KOPT-K1 (cell line): ENCODE measurements around the gene TMEM120A.

Experiments
- H3K27ac ChIP-seq: fragments of 200-600 bp; sonication (generic); 2 replicates; pipeline ENCODE4 v1.5.1; 2016; ENCODE audit warnings: antibody characterized with exemption, mild to moderate bottlenecking, low read depth, low read length; ENCODE audit not compliant: poor library complexity, severe bottlenecking
- H3K36me3 ChIP-seq: fragments of 200-600 bp; sonication (generic); 2 replicates; pipeline ENCODE4 v1.5.1; 2017; ENCODE audit warnings: antibody characterized with exemption, mild to moderate bottlenecking, low read length, moderate library complexity; ENCODE audit not compliant: insufficient read depth
- H3K9me3 ChIP-seq: fragments of 200-600 bp; sonication (generic); 2 replicates; pipeline ENCODE4 v1.5.1; 2017; ENCODE audit warnings: antibody characterized with exemption, low read length, mild to moderate bottlenecking; ENCODE audit not compliant: insufficient read depth, poor library complexity, severe bottlenecking

The TMEM120A gene

DNA sequence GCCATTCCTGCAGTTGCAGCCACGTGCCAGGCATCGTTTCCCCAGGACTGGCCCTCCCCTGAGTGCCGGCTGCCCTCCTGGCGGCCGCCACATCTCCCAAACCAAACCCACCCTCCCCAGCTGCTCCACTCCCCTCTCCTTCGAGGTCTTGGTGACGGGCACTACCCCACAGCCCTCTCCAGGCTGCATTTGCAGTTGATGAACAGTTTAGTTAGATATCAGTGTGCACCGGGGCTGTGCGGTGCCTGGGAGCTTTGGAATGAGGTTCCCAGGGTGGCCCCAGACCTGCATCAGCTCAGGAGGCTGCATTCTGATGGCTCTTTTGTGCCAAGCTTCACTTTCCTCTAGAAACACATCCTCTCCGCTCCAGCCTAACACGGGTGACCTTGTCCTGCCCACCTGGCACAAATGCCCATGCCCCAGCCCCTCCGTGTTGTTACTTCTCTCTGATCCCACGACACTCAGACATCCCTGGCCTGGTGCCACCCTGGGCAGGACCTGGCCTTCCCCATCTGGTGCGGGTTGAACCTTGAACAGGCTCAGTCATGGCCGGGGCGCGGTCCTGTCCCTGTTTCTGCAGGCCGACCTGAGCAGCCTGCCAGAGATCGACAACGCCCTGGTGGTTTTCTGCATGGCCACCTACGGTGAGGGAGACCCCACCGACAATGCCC is 14.5 kb downstream of the TMEM120A start:
- no peak overlapping the region for H3K27ac ChIP-seq
- H3K36me3 ChIP-seq, result peaks cover 24% of the 10 kb centered on the region; the same call in 1 of the 2 replicates
- no peaks in the 10 kb centered on the region for H3K9me3 ChIP-seq

DNA sequence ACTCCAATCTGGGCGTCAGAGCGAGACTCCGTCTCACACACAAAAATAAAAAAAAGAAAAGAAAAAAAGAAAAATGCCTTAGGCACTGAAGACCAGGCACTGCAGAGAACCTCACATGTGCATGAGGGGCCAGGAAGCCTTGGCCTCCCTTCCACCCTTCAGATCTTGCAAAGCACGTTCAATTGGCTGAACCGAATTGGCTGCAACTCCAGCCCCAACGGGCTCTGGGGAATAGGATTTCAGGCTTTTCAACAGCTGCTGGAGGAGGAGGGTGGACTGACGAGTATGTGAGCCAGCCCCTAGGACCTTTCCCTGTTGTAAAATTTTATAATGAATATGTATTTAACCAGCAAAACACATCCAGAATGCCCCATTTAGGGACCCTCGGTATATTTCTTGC is 16.7 kb downstream of the TMEM120A start:
- H3K36me3 ChIP-seq, result peaks cover 15% of the 10 kb centered on the region; the same call in 1 of the 2 replicates
- no peaks in the 10 kb centered on the region for H3K9me3 ChIP-seq
- no peak overlapping the region for H3K27ac ChIP-seq

DNA sequence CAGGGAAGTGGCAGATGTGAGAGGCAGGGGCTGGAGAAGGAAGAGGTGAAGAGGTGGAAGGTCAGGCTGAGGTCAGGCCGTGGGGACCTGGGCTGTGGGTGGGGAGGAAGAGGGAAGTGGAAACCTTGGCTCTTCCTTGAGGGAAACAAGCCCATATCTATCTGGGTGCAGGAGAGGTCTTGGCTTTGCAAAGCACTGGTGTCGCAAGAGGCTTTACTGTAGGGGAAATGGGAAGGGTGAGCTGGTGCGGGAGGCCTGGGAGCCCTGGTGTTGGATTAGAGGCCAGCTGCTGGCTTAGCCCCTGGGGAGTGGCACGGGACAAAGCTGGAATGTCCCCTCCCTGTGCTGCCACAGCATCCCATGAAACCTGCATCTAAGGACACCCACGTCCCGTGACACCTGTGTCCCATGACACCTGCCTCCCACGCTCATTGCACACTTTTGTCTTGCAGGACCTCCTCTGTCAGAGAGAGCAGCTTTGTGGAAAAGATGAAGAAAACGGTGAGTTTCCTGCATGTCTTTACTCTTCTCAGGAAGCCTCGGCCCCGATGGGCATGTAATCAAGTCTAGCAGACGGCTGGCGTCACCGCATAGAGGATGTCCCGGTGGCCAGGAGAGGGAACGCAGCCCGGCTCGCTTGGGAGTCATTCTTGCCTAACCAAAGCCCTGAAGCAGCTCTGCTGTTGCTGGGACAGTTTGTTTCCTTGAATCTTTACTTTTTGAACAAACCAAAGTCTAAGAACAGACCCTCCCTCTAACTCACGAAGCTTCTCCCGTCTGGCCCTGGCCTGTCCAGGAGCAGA is 22.2 kb downstream of the TMEM120A start:
- Histone ChIP-seq H3K9me3 (no peaks in the 10 kb centered on the region), H3K27ac (no peak overlapping the region), H3K36me3 (peaks cover 7% of the 10 kb centered on the region; the same call in 1 of the 2 replicates)

DNA sequence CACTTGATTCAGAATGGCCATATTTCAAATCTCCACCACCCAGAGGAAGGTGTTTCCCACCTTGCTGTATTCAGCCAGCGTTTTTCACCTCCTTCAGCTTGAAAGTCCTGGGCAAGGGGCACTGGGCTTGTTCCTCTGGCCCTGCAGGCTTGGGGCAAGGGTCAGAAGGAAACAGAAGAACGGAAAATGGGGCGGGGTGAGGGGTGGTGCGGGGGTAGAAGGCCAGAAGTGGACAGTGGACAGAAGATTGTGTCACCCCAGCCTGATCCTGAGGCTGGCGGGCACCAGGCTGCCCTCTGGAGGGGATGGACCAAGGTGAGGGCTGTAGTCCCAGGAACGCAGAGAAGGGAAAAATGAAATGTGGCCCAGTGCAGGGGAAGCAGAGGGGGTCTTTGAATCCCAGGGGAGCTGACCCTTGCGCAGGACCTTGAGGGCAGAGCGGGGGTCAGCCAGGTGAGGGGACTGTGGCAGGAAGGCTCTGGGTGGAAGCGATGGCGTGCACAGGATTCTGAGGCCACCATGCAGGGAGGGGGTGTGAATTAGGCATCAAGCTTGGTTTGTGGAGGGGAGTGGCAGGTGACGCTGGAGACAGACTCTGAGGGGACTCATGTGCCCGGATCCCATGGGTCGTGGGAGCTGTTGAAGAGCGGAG is 23.0 kb downstream of the TMEM120A start:
- H3K9me3 ChIP-seq, result no peaks in the 10 kb centered on the region
- H3K36me3 ChIP-seq, result peaks cover 7% of the 10 kb centered on the region; the same call in 1 of the 2 replicates
- no peak overlapping the region for H3K27ac ChIP-seq

DNA sequence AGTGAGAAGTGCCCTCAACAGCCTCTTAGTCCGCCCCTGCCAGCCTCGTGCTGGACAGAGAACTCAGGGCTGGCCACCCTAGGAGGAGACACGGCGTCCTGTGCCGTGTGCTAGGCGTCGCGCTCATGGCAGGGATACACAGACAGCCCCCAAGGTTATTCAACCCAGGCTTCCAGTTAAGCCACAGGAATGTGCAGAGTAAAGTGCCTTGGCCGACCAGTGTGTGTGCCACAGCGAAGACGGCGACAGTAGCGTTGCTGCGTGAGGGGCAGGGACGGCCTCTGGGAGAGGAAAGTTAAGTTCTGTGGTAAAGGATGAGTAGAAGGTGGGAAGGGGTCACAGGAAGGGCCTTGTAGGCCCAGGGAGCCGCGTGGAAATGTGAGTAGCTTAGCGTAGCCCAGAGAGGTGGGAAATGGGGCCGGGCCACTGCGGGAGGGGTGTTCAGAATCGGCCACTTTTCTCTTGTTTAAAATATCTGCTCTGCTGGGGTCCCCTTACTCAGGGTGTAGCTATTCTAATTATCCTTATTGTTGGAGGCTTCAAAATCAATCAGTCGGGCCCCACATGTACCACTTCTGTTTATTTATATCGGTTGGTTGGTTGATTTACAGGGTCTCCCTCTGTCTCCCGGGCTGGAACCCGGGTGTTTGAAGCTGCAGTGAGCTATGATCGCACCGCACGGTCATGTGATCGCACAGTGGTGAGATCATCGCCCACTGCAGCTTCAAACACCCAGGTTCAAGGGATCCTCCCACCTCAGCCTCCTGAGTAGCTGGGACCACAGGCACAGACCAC is 24.5 kb downstream of the TMEM120A start:
- Histone ChIP-seq H3K36me3 (peaks cover 7% of the 10 kb centered on the region; the same call in 1 of the 2 replicates), H3K9me3 (no peaks in the 10 kb centered on the region), H3K27ac (no peak overlapping the region)

DNA sequence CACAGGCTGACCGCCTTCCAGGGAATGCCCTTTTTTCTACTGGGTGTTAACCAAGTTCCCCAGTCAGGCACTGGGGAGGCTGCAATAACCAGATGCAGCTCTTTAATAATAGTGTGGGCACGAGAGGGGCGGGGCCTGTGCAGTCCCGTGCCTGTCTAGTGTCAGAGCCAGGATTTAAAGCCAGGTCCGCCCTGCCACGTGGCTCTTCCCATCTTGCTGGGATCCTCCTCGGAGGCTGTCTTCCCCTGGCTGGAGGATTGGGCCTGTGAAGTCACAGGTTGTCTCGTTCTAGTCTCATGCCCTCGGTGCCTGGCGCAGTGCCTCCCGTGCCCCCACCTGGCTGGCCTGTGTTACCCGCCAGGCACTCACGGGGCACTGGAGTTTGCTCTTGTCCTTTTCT is 25.2 kb downstream of the TMEM120A start:
- Histone ChIP-seq H3K27ac (no peak overlapping the region), H3K9me3 (no peaks in the 10 kb centered on the region), H3K36me3 (peaks cover 7% of the 10 kb centered on the region; the same call in 1 of the 2 replicates)

DNA sequence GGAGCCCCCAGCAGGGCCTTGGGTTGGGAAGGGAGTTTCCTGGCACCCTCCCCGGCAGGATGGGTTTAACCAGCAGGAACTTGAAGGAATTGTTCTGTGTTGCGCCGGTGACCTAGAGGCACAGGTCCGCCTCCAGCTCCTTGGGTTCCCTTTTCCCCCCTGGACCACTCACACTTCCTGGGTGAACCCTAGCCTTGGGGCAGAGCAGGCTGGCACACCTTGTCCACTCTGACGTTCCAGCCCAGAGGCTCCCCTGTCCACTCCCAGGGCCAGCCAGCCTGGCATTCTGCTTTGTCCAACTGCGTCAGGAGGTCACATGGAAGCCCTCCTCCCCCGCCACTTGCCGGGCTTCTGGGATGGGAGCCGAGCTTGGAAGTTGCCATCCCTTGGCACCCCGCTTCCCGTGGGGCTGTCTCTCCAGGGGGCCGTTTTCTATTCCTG is 25.8 kb downstream of the TMEM120A start:
- Histone ChIP-seq H3K36me3 (peaks cover 3% of the 10 kb centered on the region; the same call in 1 of the 2 replicates), H3K27ac (no peak overlapping the region), H3K9me3 (no peaks in the 10 kb centered on the region)

DNA sequence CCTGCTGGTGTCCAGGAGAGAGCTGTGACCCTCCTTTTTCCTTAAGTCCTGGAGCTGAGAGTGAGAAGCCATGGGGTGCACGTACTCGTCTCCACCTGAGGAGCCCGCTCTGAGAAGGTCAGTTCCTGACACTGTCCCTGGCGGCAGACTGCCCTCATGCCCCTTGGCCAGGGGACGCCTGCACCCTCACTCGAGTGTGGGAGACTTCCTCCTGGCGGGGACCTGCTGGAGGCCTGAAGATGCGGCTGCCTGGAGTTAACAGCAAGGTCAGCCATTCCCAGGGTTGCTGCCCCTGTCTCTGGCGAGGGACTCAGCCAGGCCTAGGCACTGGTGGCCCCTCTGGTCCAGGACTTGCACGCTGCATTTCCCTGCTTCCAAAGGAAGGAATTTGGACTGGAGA is 26.4 kb downstream of the TMEM120A start:
- no peaks in the 10 kb centered on the region for H3K36me3 ChIP-seq
- no peaks in the 10 kb centered on the region for H3K9me3 ChIP-seq
- H3K27ac ChIP-seq, result no peak overlapping the region

DNA sequence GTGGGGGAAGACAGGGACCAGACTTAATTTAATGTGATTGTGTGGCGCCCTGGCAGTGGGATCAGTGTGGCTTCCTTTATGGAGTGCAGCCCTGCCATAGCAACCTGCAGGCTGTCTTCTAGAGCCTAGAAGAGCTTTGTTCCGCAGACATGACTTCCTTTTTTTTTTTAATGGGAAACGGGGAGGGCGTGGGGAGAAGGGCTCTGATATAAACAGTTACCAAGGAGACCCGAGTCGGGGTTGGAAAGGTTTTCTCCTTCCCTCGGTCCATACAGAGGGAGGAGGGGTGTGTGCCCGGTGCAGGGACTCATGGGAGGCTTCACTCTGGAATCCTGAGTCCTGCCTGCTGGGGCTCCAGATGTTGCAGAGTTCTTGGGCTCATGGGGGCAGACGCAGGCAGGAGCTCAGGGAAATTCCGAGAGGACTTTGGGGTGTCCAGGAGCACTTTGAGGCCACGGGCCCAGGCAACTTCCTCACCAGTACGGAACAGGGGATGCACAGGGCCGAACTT is 26.9 kb downstream of the TMEM120A start:
- Histone ChIP-seq H3K9me3 (no peaks in the 10 kb centered on the region), H3K36me3 (no peaks in the 10 kb centered on the region), H3K27ac (no peak overlapping the region)

DNA sequence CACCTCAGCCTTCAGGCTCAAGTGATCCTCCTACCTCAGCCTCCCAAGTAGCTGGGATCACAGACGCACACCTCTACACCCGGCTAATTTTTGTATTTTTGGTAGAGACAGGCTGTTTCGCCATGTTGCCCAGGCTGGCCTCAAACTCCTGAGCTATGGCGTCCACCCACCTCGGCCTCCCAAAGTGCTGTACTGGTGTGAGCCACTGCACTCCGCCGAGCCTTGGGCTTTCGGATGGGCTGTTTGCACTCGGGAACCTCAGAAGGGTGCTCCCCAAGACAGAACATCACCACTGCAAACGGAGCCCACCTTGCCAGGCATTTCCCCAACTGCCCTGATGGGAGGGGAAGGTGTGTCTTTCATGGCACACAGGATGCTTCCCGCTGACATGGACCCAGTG is 27.3 kb downstream of the TMEM120A start:
- Histone ChIP-seq H3K27ac (no peak overlapping the region), H3K9me3 (no peaks in the 10 kb centered on the region), H3K36me3 (no peaks in the 10 kb centered on the region)

DNA sequence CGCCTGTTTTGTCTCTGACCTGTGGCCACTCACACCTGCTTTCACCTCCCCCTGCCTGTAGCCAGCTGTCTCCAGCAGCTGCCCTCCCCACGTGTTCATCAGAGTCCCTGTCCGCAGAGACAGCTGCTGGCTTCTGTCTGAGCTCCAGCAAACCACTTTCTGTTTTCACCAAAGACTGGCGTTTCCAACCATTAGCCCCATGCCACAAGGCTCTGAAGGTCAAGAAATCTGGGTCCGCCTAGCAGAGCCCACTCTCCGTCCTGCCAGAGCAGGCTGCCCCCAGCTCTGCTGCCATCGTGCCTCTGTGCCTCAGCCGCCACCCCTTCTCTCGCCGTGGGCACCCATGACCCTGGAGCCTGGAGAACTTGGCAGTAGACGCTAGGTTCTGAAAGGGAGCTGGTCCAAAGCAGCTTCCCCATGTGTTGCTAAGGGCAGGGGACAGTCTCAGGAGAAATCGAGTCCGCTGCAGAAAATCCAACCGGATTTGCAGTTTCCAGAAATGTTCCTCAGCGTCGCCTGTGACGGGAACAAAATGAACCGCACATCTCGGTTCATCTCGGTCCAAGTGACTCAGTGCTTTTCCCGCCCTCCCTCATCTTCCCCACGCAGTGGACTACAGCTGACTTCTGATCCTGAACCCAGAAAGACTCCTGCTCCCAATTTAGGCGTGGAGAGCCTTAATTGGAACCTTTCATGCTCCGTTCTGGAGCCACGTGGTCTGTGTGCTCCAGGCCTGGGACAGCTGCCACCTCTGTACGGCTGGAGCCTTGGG is 28.0 kb downstream of the TMEM120A start:
- Histone ChIP-seq H3K27ac (no peak overlapping the region), H3K36me3 (no peaks in the 10 kb centered on the region), H3K9me3 (no peaks in the 10 kb centered on the region)

DNA sequence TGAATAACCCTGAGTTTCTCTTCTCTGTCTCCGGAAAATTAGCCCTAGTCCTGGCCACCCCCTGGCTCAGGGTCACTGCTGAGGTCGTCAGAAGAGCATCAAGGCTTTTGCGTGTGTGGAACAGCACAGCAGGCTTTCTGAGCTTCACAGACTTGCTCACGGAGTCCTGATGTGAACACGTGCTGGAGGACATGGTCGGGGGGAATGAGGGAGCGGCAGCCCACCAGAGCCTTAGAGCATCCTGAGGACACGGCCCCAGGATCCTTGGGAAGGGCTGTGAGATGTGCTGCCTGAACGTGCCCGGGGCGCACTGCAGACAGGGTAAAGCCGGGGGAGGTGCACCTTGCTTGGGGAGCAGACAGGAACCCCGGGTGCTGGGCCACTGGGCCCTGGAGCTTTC is 28.8 kb downstream of the TMEM120A start:
- Histone ChIP-seq H3K27ac (no peak overlapping the region), H3K9me3 (no peaks in the 10 kb centered on the region), H3K36me3 (no peaks in the 10 kb centered on the region)

DNA sequence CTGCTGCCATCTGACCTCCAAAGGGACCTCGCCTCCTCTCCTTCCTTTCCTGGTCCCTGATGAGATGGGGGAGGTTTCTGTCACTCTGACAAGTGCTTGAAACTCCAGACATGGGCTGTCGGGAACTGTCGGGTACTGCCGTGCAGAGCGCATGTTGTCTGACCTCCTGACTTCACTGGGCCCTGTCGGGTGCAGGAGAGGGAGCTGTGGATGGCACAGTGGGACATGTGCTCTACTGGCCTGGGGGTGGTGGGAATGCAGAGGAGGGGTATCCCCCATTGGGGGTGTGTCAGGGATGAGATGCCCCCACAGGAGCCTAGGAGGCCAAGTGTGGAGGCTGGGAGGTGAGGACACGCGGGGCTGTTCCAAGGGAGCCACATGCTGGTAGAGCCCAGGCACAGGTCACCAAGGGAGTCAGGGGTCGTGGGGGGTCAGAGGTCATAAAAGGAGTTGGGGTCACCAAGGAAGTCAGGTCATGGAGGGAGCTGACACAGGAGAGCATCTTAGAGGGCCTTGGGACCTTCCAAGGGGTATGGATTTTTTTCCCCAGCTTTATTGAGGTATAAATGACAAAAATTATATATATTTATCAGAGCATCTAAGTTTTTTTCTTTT is 30.9 kb downstream of the TMEM120A start:
- H3K27ac ChIP-seq, result no peak overlapping the region
- no peaks in the 10 kb centered on the region for H3K9me3 ChIP-seq
- H3K36me3 ChIP-seq, result peaks cover 3% of the 10 kb centered on the region; the same call in 1 of the 2 replicates
